HepG2 (cell line): Measurements from ENCODE around the gene BCAS3. TPM values are rescaled to one million over a fixed set of nuclear protein-coding genes. Genes with fewer than 3 reads are reported as not detected.

Experiments
- BRCA1 ChIP-seq: sonication (generic); formaldehyde crosslinking; IDR thresholded peaks from 2 replicates; pipeline ENCODE4 v1.4.0; 2020; ENCODE audit warnings: missing genetic modification reagents
- BRD4 ChIP-seq: sonication (generic); formaldehyde crosslinking; IDR thresholded peaks from 2 replicates; pipeline ENCODE4 v1.4.0; 2020; ENCODE audit warnings: missing genetic modification reagents
- CCDC6 ChIP-seq: sonication (generic); formaldehyde crosslinking; IDR thresholded peaks from 2 replicates; pipeline ENCODE4 v1.8.1; 2022; ENCODE audit warnings: mild to moderate bottlenecking, missing genetic modification reagents, moderate library complexity
- ELF3 ChIP-seq: IDR thresholded peaks from 2 replicates; pipeline ENCODE4 v1.6.1; 2016; ENCODE audit warnings: missing genetic modification reagents, missing compliant biosample characterization
- GLMP ChIP-seq: sonication (generic); formaldehyde crosslinking; IDR thresholded peaks from 2 replicates; pipeline ENCODE4 v1.9.0; 2021; ENCODE audit warnings: missing genetic modification reagents, mild to moderate bottlenecking, borderline replicate concordance
- KLF12 ChIP-seq: sonication (generic); formaldehyde crosslinking; IDR thresholded peaks from 2 replicates; pipeline ENCODE4 v1.4.0; 2020; ENCODE audit warnings: missing genetic modification reagents, borderline replicate concordance
- MIXL1 ChIP-seq: IDR thresholded peaks from 2 replicates; pipeline ENCODE4 v1.6.1; 2016
- POLR2A ChIP-seq, 2 experiments: IDR thresholded peaks; 2 replicates each; pipeline ENCODE4 v1.6.1; 2011; ENCODE audit warnings: low read depth in 2 of 2, low read length in 2 of 2, mild to moderate bottlenecking in 1 of 2, moderate library complexity in 1 of 2; ENCODE audit not compliant: insufficient read depth in 1 of 2
- RERE ChIP-seq: IDR thresholded peaks from 2 replicates; pipeline ENCODE4 v1.6.1; 2016; ENCODE audit warnings: low read depth, missing genetic modification reagents, missing compliant biosample characterization
- SP1 ChIP-seq, 2 experiments: fragments of 450-650 bp in 1 of 2; sonication (generic) in 1 of 2; formaldehyde crosslinking in 1 of 2; IDR thresholded peaks; 2 replicates each; pipeline versions ENCODE4 v1.4.0 to v1.6.1; 2016 to 2020; ENCODE audit warnings: missing genetic modification reagents in 1 of 2
- TARDBP ChIP-seq: sonication (generic); formaldehyde crosslinking; IDR thresholded peaks from 2 replicates; pipeline ENCODE4 v1.8.0; 2022; ENCODE audit warnings: mild to moderate bottlenecking, missing genetic modification reagents
- TCF12 ChIP-seq, 2 experiments: fragments of 450-650 bp in 1 of 2; sonication (generic) in 1 of 2; formaldehyde crosslinking in 1 of 2; IDR thresholded peaks; 2 replicates each; pipeline versions ENCODE4 v1.6.1 to v1.8.0; 2017 to 2022; ENCODE audit warnings: antibody characterized with exemption in 1 of 2, mild to moderate bottlenecking in 1 of 2, missing genetic modification reagents in 1 of 2, moderate library complexity in 1 of 2
- TP53 ChIP-seq: sonication (generic); formaldehyde crosslinking; conservative IDR thresholded peaks from 2 replicates; pipeline ENCODE4 v1.4.0; 2020; ENCODE audit warnings: missing genetic modification reagents
- ZNF335 ChIP-seq: sonication (generic); formaldehyde crosslinking; IDR thresholded peaks from 2 replicates; pipeline ENCODE4 v1.4.0; 2020; ENCODE audit warnings: missing genetic modification reagents
- ZNF558 ChIP-seq: sonication (generic); formaldehyde crosslinking; IDR thresholded peaks from 2 replicates; pipeline ENCODE4 v1.9.0; 2022; ENCODE audit warnings: mild to moderate bottlenecking, missing genetic modification reagents, borderline replicate concordance
- ZNF576 ChIP-seq: sonication (generic); formaldehyde crosslinking; IDR thresholded peaks from 2 replicates; pipeline ENCODE4 v1.4.0; 2020; ENCODE audit warnings: mild to moderate bottlenecking, missing genetic modification reagents
- ZNF768 ChIP-seq: sonication (generic); formaldehyde crosslinking; IDR thresholded peaks from 2 replicates; pipeline ENCODE4 v1.4.0; 2020; ENCODE audit warnings: missing genetic modification reagents
- ZNF776 ChIP-seq: sonication (generic); formaldehyde crosslinking; IDR thresholded peaks from 2 replicates; pipeline ENCODE4 v1.4.0; 2020; ENCODE audit warnings: mild to moderate bottlenecking, missing genetic modification reagents
- polyA plus RNA-seq, 8 experiments: library from polyadenylated mRNA; depleted of rRNA in 3 of 8; stranded (reverse) in 7 of 8; unstranded in 1 of 8; fragments of >200 nt; fragmentation: Illumina TruSeq in 4 of 8; extraction: Trizol in 4 of 8; gene quantifications; 2 replicates each; pipeline versions ENCODE4 v1.2.1 to v1.2.3, GENCODE V29; 2011 to 2016; ENCODE audit warnings: low read depth in 4 of 8, missing spikeins in 1 of 8, mixed read lengths in 1 of 8; ENCODE audit not compliant: insufficient read depth in 1 of 8
- total RNA-seq, 5 experiments: library from RNA; depleted of rRNA; stranded (reverse); fragments of >200 nt; fragmentation: Illumina TruSeq; extraction: Trizol; gene quantifications; 2 replicates each; pipeline ENCODE4 v1.2.3, GENCODE V29; 2016; ENCODE audit warnings: low read depth in 1 of 5
- TF ChIP-seq, protein P1 (sequence below): sonication (generic); formaldehyde crosslinking; IDR thresholded peaks from 2 replicates; pipeline ENCODE4 v1.5.1; 2020; ENCODE audit warnings: missing genetic modification reagents, mild to moderate bottlenecking, borderline replicate concordance
- TF ChIP-seq, protein P2 (sequence below): sonication (generic); formaldehyde crosslinking; IDR thresholded peaks from 2 replicates; pipeline ENCODE4 v1.5.0; 2020; ENCODE audit warnings: mild to moderate bottlenecking, low read depth, missing genetic modification reagents, borderline replicate concordance

BCAS3 gene
- total and polyA plus RNA-seq, 2 of the 13 experiments (the other 11 are each of a cell fraction or from before 2014, with no cell fraction given), result 10.7 to 11.2 TPM

DNA sequence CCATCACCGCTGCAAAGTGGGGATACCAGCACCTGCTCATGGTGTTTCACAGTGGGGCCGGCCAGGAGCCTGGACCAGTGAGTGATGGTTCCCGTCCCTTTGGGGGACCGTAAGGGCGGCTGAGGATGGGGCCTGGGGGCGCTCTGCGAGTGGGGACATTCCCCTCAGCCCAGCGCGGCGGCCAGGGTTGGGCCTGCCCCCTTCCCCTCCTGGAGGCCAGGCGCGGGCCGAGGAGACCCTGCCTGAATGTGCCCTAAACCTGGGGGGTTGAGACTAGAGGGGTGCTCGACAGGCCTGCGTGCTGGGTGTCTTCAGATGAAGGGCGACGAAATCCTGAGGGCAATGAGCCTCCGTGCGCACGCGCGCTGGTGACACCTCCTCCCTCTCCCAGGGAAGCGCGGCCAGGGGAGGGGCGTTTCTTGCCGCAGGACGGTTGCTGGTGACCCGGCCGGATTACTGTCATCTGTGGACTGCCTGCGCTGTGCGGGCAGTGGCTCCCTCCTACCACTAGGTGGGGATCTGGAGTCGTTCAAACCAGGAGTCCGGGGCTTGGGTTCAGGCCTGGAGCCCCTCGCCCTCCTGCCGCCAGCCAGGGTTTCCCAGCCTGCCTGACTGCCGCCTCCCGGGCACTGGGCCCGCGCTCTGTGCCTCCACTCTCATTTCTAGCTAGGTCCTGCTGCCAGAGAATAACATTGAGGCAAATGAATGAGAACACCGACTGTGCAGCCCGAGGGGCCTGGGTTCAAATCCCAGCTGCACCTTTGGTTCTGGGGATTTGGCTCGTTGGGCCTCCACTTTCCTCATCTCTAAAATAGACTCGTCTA, 739.1 kb downstream of the BCAS3 start (continued):
- TF ChIP-seq SP1 (IDR thresholded peaks at IDR 0.05) (no peak), SP1 (CRISPR knock-in tag; IDR thresholded peaks at IDR 0.05) (peak; percentile 48), CCDC6 (CRISPR knock-in tag) (peak; percentile 39; the same call in 1 of the 2 replicates), ZNF576 (CRISPR knock-in tag) (peak; percentile 24; the same call in 1 of the 2 replicates), TP53 (CRISPR knock-in tag) (no peak), TCF12 (IDR thresholded peaks at IDR 0.05) (no peak), TCF12 (CRISPR knock-in tag; IDR thresholded peaks at IDR 0.05) (no peak; the same call in 1 of the 2 replicates), KLF12 (CRISPR knock-in tag) (peak; percentile 62; the same call in 1 of the 2 replicates), MIXL1 (CRISPR knock-in tag) (peak; percentile 23; the same call in 1 of the 2 replicates), GLMP (no peak), TARDBP (CRISPR knock-in tag) (no peak), BRCA1 (no peak), ELF3 (CRISPR knock-in tag) (peak; percentile 56), POLR2A (IDR thresholded peaks at IDR 0.05; ENCODE audit: insufficient read depth in 1 of 2, low read depth in 2 of 2, low read length in 2 of 2) (no peak), ZNF768 (CRISPR knock-in tag) (no peak; the same call in 1 of the 2 replicates), ZNF335 (CRISPR knock-in tag) (no peak), ZNF776 (CRISPR knock-in tag) (peak; percentile 65; the same call in 1 of the 2 replicates), BRD4 (CRISPR knock-in tag) (no peak), RERE (CRISPR knock-in tag) (no peak), ZNF558 (no peak)
- TF ChIP-seq, protein P1, sequence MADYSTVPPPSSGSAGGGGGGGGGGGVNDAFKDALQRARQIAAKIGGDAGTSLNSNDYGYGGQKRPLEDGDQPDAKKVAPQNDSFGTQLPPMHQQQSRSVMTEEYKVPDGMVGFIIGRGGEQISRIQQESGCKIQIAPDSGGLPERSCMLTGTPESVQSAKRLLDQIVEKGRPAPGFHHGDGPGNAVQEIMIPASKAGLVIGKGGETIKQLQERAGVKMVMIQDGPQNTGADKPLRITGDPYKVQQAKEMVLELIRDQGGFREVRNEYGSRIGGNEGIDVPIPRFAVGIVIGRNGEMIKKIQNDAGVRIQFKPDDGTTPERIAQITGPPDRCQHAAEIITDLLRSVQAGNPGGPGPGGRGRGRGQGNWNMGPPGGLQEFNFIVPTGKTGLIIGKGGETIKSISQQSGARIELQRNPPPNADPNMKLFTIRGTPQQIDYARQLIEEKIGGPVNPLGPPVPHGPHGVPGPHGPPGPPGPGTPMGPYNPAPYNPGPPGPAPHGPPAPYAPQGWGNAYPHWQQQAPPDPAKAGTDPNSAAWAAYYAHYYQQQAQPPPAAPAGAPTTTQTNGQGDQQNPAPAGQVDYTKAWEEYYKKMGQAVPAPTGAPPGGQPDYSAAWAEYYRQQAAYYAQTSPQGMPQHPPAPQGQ, result no peak
- TF ChIP-seq, protein P2, sequence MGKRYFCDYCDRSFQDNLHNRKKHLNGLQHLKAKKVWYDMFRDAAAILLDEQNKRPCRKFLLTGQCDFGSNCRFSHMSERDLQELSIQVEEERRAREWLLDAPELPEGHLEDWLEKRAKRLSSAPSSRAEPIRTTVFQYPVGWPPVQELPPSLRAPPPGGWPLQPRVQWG, result no peak
